ENCODE results near the gene PLCB1.
A peak's percentile ranks its signal among the peaks of the same experiment; 100 is the strongest.
"Not testable (repeated sequence)": the region's sequence is repeated elsewhere in the genome, so short reads cannot be mapped to it uniquely, and the experiment has no call there.

Gene PLCB1

GRCh38 chr20:8376940-8377339 lies 244.9 kb downstream of the PLCB1 start:
- no peak for DNase-seq

DNA sequence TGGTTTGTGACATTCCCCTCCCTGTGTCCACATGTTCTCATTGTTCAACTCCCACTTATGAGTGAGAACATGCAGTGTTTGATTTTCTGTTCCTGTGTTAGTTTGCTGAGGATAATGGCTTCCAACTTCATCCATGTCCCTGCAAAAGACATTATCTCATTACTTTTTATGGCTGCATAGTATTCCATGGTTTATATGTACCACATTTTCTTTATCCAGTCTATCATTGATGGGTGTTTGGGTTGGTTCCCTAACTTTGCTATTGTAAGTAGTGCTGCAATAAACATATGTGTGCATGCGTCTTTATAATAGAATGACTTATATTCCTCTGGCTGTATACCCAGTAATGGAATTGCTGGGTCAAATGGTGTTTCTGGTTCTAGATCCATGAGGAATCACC lies 247.1 kb downstream of the PLCB1 start:
- not testable (repeated sequence) for DNase-seq

DNA sequence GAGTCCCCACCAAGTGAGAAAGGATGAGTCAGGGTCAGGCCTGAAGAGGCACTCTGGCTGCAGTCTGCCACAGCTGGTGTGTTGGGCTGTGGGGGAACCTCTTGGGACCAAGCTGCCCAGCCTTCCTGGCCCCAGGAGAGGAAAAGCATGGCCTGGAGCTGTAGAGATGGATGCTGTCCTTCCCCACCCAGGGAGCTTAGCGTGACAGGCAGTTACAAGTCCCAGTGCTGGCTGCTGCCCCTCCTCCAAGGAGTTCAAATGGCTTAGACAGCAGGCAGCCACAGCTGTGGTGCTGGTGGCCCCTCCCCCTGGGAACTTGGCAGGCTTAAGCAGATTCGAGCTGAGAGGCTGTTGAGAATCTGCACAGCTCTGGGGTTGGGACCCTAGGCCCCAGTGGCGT lies 253.2 kb downstream of the PLCB1 start:
- no peak for DNase-seq

DNA sequence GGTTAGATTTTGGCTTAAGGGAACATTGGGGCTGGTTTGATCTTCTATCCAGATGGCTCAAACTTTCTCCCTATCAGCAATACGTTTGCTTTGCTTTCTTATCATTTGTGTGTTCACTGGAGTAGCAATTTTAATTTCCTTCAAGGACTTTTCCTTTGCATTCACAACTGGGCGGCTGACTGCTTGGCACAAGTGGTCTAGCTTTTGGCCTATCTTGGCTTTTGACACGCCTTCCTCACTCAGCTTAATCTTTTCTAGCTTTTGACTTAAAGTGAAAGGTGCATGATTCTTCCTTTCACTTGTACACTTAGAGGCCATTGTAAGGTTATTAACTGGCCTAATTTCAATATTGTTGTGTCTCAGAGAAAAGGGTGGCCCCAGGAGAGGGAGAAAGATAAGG lies 254.9 kb downstream of the PLCB1 start:
- DNase-seq, result no peak

DNA sequence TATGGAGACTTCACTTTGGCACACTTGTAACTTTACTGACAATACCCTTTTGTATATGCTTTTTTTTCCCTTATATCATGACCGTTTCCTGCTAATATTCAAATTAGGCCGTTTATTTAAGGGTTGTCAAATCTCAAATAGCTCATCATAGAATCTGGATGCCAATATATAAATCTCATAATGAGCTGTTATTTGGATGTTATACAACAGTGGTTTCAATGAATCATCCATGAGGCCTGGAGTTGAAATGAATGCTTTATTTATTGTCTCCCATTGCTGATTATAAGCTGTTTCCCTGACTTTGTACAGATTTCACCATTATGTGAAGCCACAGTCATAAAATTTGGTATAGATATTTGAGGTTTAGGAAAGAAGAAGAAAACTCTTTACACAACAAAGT lies 256.1 kb downstream of the PLCB1 start:
- DNase-seq, result no peak

GRCh38 chr20:8388707-8389106 lies 256.6 kb downstream of the PLCB1 start:
- no peak for DNase-seq

- DNase-seq, result no peak
These were observed 257.4 kb downstream of the PLCB1 start for GRCh38 chr20:8389381-8390036.

DNA sequence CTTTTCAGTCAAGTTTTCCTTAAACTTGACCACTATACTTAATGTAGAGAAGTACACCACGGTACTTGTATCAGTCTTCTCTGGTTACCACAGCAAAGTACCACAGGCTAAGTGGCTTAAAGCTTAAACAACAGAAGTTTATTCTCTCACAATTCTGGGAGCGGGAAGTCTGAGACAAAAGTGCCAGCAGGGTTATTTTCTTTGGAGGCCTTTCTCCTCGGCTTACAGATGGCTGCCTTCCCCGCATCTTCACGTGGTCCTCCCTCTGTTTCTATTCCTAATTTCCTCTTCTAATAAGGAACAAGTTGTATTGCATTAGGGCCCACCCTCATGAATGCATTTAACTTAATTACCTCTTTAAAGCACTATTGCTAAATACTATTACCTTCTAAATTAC lies 258.0 kb downstream of the PLCB1 start:
- no peak for DNase-seq

DNA sequence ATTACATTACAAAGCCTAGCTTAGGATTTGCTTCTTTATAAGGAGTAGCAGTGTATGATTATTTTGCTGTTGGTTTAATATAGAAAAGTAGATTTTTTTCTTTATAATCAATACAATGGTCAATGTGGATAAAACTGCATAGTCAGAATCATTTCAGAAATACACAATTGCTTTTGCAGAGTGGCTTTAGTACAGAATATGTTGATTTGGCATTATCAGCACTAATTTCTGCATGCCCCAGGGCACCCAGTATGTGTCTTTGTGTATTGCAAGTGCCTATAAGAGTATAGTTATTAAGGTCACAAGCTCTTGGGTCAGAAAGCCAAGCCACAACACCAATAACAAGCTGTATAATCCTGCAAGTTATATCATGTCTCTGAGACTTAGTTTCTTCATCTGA lies 258.4 kb downstream of the PLCB1 start:
- DNase-seq, result no peak

- no peak for DNase-seq
These were observed 261.3 kb downstream of the PLCB1 start for GRCh38 chr20:8393381-8393780.

GRCh38 chr20:8394308-8394945 lies 262.4 kb downstream of the PLCB1 start:
- peak; percentile 14 for DNase-seq

DNA sequence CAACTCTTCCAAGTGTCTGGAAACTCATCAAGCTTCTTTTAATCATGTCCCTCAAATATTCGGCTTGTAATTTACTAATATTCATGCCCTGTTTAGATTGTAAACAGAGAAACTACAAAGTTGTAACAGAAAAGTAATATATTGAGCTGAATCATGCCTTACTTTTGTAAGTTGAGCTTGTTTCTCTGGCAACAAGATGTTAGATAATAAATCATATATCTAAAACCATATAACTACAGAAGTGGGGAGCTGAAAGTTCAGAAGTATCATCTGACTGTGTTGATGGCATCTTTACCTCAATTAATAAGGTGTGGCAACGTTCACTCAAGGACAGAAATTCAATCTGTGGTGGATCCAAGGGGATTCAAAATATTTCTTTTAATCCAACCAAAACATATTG lies 263.9 kb downstream of the PLCB1 start:
- DNase-seq, result no peak

- no peak for DNase-seq
These were observed 266.4 kb downstream of the PLCB1 start for GRCh38 chr20:8398263-8399051.

DNA sequence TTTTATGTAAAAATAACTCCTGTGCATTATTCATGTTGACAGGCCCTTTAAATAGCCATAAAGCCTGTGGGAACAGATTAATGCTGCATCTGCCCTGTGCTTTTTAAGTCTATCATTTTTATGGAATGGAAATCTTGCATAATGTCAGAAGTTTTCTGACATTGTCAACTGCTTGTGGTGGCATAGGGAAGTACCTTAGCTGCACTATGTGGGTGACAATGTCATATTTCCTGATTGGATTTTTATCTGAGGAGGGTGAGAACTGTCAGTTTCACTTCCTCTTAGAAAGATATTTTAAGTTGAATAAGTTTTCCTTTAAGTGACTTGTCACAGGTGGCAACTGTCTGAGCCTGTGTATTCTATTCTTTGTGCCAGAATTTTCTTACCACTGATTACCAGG lies 267.9 kb downstream of the PLCB1 start:
- no peak for DNase-seq

- DNase-seq, result no peak
These were observed 268.4 kb downstream of the PLCB1 start for GRCh38 chr20:8400486-8400885.

DNA sequence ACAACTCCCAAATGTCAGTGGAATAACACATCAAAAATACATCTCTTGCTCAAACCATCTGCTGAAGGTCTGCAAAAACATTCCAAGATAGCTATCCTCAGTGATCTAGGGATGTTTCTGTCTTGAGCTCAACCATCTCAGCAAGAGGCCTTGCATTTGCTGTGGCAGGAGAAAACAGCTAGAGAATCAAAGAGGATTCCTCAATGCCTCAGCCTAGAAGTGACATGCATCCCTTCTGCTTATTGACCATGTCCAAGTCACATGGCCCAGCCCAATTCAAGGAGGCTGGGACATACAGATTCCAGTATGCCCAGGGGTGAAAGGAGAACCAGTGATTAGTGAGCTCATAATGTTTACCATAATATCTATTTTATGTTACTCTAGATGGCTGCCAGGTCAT lies 269.5 kb downstream of the PLCB1 start:
- DNase-seq, result no peak

DNA sequence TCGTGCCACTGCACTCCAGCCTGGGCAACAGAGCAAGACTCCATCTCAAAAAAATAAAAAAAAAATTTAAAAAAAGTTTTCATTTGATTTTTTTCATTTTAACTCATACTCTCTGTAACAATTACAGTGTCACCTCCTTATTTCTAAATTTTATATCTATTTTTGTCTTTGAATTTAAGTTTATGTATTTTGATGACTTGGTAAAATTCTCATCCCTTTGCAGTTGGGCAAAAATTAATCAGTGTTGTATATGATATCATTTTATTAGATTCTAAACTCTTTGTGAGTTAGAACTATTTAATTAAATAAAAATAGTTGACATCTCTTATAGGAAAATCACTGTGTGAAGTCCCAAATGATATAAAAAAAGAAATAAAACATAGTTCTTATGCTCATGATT lies 270.7 kb downstream of the PLCB1 start:
- no peak for DNase-seq

GRCh38 chr20:8404912-8405635 lies 273.0 kb downstream of the PLCB1 start:
- no peak for DNase-seq

- no peak for DNase-seq
These were observed 274.3 kb downstream of the PLCB1 start for GRCh38 chr20:8406391-8406790.

DNA sequence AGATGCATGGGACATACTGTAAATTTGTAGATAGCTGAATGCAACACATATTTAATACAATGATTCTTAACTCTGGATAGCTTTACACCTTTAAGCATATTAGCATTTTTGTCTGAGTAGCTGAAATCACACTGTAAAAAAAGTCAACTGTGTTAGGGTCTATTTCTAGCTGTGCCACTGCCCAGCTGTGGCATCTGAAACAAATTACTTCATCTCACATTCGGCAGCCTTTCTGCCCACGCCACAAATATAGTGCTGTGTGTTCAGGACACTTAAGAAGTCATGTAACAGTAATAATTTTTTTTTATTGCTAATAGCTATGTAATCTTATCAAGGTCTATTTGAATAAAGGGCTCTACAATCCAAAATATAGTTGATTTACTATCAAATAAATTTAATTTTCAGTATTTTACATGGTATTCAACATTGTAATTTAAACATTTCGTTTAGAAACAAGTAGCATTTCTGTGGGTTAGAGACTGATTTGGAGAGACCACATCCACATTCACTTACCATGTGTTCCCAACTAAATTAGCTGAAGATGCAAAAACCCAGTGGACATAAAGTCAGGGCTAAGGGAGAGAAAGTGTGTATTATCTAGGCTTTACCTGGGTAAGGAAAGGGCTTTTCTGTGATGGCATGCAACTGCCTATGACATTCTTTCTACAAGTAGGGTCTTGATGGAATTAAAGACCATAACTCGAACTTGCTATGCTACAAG lies 276.7 kb downstream of the PLCB1 start:
- no peak for DNase-seq

GRCh38 chr20:8413691-8414090 lies 281.6 kb downstream of the PLCB1 start:
- no peak for DNase-seq

DNA sequence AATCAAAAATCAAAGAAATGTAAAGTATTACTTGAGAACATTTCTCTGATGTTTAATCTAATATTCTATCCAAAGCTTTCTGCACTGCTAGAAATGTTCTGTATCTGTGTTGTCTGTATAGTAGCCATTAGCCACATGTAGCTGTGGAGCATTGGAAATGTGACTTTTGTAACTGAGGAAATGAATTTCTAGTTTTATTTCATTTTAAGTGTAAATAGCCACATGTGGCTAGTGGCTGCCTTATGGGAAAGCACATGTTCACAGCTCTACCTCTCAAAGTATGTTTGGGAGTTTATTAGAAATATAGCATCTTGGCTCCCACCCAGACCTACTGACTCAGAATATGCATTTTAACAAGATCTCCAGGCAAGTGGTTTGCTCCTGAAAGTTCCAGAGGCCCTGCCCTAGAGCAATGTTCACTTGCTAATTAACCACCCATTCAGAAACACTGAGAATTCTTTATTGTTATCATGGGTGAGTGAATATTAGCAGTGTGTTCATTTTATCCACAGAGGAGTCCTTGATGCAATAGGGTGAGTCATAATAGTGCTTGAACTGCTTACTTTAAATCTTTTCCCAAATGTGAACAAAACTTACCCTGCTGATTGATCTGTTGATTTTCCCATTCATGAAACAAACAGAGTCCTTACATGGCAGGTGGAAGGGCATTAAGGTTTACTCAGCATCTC lies 282.7 kb downstream of the PLCB1 start:
- DNase-seq, result no peak

All from CD4-positive, alpha-beta T cell treated with Interferon gamma for 1 hour (primary cell).